ENCODE measurements around the gene BANF1.

DNA sequence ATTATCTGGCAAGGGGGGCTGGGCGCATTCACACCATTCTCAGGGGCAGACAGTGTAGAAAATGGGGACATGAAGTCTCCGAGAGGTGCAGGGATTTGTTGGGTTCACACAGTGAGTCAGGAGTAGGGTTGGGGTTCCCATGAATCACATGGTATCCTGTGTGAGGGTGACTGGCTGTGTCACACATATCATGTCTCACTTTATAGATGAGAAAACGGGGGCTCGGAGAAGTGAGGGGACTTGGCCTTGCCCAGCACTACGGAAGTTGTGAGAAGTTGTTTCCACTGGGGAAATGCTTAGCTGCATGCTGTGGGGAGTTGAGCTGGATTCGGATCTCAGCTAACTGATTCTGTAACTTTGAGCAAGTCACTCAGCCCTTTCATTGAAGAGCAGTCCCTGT is 42.5 kb downstream of the BANF1 start:
- TF ChIP-seq, protein P1, sequence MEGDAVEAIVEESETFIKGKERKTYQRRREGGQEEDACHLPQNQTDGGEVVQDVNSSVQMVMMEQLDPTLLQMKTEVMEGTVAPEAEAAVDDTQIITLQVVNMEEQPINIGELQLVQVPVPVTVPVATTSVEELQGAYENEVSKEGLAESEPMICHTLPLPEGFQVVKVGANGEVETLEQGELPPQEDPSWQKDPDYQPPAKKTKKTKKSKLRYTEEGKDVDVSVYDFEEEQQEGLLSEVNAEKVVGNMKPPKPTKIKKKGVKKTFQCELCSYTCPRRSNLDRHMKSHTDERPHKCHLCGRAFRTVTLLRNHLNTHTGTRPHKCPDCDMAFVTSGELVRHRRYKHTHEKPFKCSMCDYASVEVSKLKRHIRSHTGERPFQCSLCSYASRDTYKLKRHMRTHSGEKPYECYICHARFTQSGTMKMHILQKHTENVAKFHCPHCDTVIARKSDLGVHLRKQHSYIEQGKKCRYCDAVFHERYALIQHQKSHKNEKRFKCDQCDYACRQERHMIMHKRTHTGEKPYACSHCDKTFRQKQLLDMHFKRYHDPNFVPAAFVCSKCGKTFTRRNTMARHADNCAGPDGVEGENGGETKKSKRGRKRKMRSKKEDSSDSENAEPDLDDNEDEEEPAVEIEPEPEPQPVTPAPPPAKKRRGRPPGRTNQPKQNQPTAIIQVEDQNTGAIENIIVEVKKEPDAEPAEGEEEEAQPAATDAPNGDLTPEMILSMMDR (IDR thresholded peaks at IDR 0.05; ENCODE audit: low read depth, low read length): no peak
- TF ChIP-seq EZH2phosphoT487 (IDR thresholded peaks at IDR 0.05; ENCODE audit: low read depth): no peak
